Neural crest cell (in vitro differentiated cells): ENCODE data around the gene NFASC. TPM values are rescaled to one million over a fixed set of nuclear protein-coding genes. Genes with fewer than 3 reads are reported as not detected.

ENCODE experiments used
- DNase-seq: peaks from one replicate; pipeline ENCODE4 v3.0.0; 2021; ENCODE audit warnings: low read depth, mixed read lengths, low spot score
- H3K27ac Mint-ChIP-seq: one replicate; pipeline ENCODE4 v1.8.0; 2021; ENCODE audit warnings: mild to moderate bottlenecking, mixed read lengths; ENCODE audit not compliant: unreplicated experiment
- H3K27me3 Mint-ChIP-seq: 2 replicates; pipeline ENCODE4 v1.8.0; 2021; ENCODE audit warnings: low read depth, mild to moderate bottlenecking, mixed read lengths
- H3K36me3 Mint-ChIP-seq: 2 replicates; pipeline ENCODE4 v1.8.0; 2021; ENCODE audit warnings: low read depth, mild to moderate bottlenecking, mixed read lengths
- H3K4me1 Mint-ChIP-seq: 2 replicates; pipeline ENCODE4 v1.8.0; 2021; ENCODE audit warnings: mixed read lengths
- H3K4me3 Mint-ChIP-seq: one replicate; pipeline ENCODE4 v1.8.0; 2021; ENCODE audit warnings: mild to moderate bottlenecking, mixed read lengths
- H3K9me3 Mint-ChIP-seq: 2 replicates; pipeline ENCODE4 v1.8.0; 2021; ENCODE audit warnings: mixed read lengths
- CTCF ChIP-seq: fragments of 200-600 bp; sonication (generic); conservative IDR thresholded peaks from 2 replicates; pipeline ENCODE4 v1.5.0; 2021; ENCODE audit warnings: antibody characterized with exemption, mild to moderate bottlenecking
- total RNA-seq: library from RNA; stranded (reverse); gene quantifications from 2 replicates; pipeline ENCODE4 v1.2.1, GENCODE V29; 2021

Gene NFASC
- total RNA-seq, 1 donor from 2014 or later = 12.9 TPM

- H3K36me3 Mint-ChIP-seq = no peaks in the 10 kb centered on the region
- no peaks in the 10 kb centered on the region for H3K9me3 Mint-ChIP-seq
- DNase-seq = no peak
- H3K4me1 Mint-ChIP-seq = peaks cover 31% of the 10 kb centered on the region
- TF ChIP-seq CTCF = no peak
- H3K27me3 Mint-ChIP-seq = peaks cover 75% of the 10 kb centered on the region
- no peak within 1 kb of the TSS for H3K4me3 Mint-ChIP-seq
- H3K27ac Mint-ChIP-seq = no peak within 1 kb of the TSS
Measured at GRCh38 chr1:205042911-205043806, 172.5 kb downstream of the NFASC start, which contains the start of gene CNTN2. Gene CNTN2, plus strand, starts transcription at chr1:205043212. Its CDS starts 9,974 bp downstream, at chr1:205053186.

- Mint-ChIP-seq H3K36me3 (no peaks in the 10 kb centered on the region), H3K9me3 (no peaks in the 10 kb centered on the region), H3K4me3 (no peak overlapping the region), H3K27ac (no peak overlapping the region), H3K4me1 (peaks cover 31% of the 10 kb centered on the region), H3K27me3 (peaks cover 73% of the 10 kb centered on the region)
- no peak for DNase-seq
- no peak for TF ChIP-seq CTCF
Measured at GRCh38 chr1:205043866-205044265, 173.2 kb downstream of the NFASC start.

DNA sequence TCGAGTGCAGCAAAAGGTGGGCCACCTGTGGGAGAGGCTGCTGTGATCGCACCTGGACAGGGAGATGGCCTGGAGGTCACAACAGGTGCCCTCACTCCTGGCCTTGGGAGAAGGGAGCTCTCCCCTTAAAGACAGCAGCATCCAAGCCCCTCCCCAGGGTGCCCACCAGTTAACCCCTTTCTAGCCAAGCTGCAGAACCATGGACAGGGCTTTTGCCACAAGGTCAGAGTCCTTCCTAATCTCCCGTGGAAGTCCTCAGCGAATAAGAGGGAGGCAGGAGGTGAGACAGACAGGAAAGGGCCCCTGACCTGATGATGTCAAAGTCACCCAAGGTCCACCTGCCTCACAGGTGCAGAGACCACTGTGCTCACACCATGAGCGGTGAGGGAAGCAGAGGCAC is 174.1 kb downstream of the NFASC start:
- peaks cover 68% of the 10 kb centered on the region for H3K27me3 Mint-ChIP-seq
- DNase-seq = no peak
- H3K36me3 Mint-ChIP-seq = no peaks in the 10 kb centered on the region
- no peak overlapping the region for H3K4me3 Mint-ChIP-seq
- peaks cover 31% of the 10 kb centered on the region for H3K4me1 Mint-ChIP-seq
- no peak overlapping the region for H3K27ac Mint-ChIP-seq
- H3K9me3 Mint-ChIP-seq = no peaks in the 10 kb centered on the region
- TF ChIP-seq CTCF = no peak

DNA sequence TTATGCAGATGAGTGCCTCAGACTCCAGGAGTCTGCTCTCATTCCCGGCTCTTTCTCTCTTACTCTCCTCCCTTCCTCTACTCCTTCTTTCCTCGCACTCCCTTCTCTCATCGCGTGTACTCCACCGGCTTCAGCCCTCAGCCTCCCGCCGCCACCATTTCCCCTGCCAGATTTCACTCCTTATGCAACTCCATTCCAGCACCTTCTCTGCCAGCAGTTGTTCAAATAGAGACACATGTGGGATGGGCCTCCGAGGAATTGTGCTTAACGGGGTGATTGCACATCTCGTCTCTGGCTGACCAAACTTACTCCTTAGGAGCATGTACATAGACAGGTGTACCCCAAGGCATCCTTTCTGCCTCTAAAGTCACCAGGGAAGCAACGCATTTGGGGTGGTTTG is 174.5 kb downstream of the NFASC start:
- no peak for TF ChIP-seq CTCF
- Mint-ChIP-seq H3K27ac (no peak overlapping the region), H3K9me3 (no peaks in the 10 kb centered on the region), H3K27me3 (peaks cover 63% of the 10 kb centered on the region), H3K4me3 (no peak overlapping the region), H3K36me3 (no peaks in the 10 kb centered on the region), H3K4me1 (peaks cover 31% of the 10 kb centered on the region)
- DNase-seq = no peak

DNA sequence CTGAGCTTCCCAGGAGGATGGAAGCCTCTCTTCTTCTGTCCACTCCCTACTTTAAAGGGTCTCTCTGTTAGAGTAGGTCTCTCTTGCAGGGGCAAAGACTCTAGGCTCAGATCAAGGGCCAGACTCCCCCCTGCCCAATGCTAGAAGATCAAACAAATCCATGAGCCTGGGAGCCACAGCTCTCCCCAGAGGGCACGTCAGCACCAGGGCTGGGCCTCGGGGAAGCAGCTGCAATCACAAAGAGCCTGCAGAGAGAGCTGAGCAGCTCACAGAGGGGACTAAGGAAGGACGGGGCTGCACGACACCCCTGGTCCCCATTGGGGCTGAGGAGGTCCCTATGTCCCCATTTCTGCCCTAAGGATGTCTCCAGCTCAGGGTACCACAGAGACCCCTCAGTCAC is 176.2 kb downstream of the NFASC start:
- peak overlapping the region; percentile 82 for H3K27ac Mint-ChIP-seq
- DNase-seq = peak; percentile 19
- H3K9me3 Mint-ChIP-seq = no peaks in the 10 kb centered on the region
- peaks cover 48% of the 10 kb centered on the region for H3K27me3 Mint-ChIP-seq
- no peak for TF ChIP-seq CTCF
- peak overlapping the region; percentile 73 for H3K4me3 Mint-ChIP-seq
- peaks cover 31% of the 10 kb centered on the region for H3K4me1 Mint-ChIP-seq
- H3K36me3 Mint-ChIP-seq = no peaks in the 10 kb centered on the region
